K562 (cell line): ENCODE measurements around the gene LRIF1.

Experiments
- CTCF ChIP-seq, 3 experiments: IDR thresholded peaks in 2 of 3; conservative IDR thresholded peaks in 1 of 3; 2 replicates each; pipeline ENCODE4 v1.5.1; 2011 to 2012; ENCODE audit warnings: low read length in 3 of 3, mild to moderate bottlenecking in 3 of 3, control low read depth in 2 of 3, improper control_type of control experiment in 1 of 3, inconsistent platforms in 1 of 3, low read depth in 1 of 3, mixed read lengths in 1 of 3, moderate library complexity in 1 of 3; ENCODE audit not compliant: insufficient read depth in 2 of 3
- GABPA ChIP-seq: fragments of 200-800 bp; sonication (Bioruptor generic); conservative IDR thresholded peaks from 2 replicates; pipeline ENCODE4 v1.6.1; 2016; ENCODE audit warnings: low read depth, missing genetic modification characterization, missing compliant biosample characterization

DNA sequence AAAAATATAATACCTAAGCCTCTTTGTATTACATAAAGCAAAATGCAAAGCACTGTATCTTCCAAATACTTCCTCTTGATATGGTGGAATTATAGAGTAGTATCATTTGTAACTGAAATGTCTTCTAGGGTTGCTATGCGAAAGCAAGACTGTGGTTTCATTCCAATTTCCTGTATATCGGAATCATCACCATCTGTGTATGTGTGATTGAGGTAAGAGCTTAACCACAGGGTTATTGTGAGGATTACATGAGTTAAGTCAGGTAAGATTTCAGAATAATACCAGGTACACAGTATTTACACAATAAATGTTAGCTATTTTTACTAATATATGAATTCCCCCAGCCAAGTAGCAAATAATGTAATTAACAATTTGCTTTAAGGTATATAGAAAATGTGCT lies 66.0 kb downstream of the LRIF1 start:
- TF ChIP-seq CTCF (IDR thresholded peaks at IDR 0.05 in 2 of 3, conservative IDR thresholded peaks at IDR 0.05 in 1 of 3; ENCODE audit: insufficient read depth in 2 of 3, low read depth in 1 of 3, low read length in 3 of 3) (no peak), GABPA (tag) (no peak)
